Spleen (tissue), 3 donors: ENCODE data around the gene CEP20.

ENCODE experiments used
- POLR2A ChIP-seq, 3 donors: fragments of 450-650 bp; IDR thresholded peaks; one replicate each; pipeline ENCODE4 v1.5.1; 2017; ENCODE audit warnings: antibody characterized with exemption in 3 of 3, mild to moderate bottlenecking in 1 of 3
- POLR2AphosphoS5 ChIP-seq, 3 donors: sonication (generic); formaldehyde crosslinking; IDR thresholded peaks; one replicate each; pipeline ENCODE4 v1.5.1; 2017; ENCODE audit warnings: antibody characterized with exemption in 3 of 3

- no peak for TF ChIP-seq POLR2AphosphoS5 (IDR thresholded peaks at IDR 0.05)
- no peak for TF ChIP-seq POLR2A (IDR thresholded peaks at IDR 0.05)
These were observed 54.9 kb downstream of the CEP20 start for GRCh38 chr16:15833541-15833940.
